Stimulated activated naive CD4-positive, alpha-beta T cell treated with Interleukin-2 at 50 U/mL for 16 hours (primary cell): Measurements from ENCODE around the gene CYP19A1.

Experiments used
- DNase-seq: peaks from one replicate; lab custom pipeline; 2025; lab: John Stamatoyannopoulos, UW

The CYP19A1 gene

DNA sequence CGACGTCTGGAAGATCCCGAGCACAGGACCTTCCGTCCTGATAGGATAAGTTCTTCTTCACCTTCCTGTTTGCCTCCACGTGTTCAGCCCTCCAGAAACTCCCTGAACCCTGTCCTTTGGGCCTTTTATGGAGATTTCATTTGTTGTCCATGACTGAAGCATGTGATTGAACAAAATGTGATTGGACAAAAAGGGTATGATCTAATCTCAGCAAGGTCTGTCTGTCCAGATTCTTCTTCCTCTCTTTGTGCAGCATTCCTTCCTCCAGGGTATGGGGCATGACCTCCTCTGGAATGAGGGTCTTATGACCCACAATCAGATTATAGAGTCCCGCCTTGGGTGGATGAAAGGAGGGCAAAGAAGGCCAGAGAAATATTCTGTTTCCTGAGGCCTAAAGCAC, at the start of gene CYP19A1:
CYP19A1 (minus strand) TSS at position 101 of the 400 bp plus-strand sequence. CDS start 95,684 bp downstream, outside the sequence.
- no peak for DNase-seq

GRCh38 chr15:51387699-51388041, 49.3 kb upstream of the CYP19A1 start:
- no peak for DNase-seq

GRCh38 chr15:51386960-51387698, 48.7 kb upstream of the CYP19A1 start:
- no peak for DNase-seq

- no peak for DNase-seq
Measured at GRCh38 chr15:51386486-51386885, 48.1 kb upstream of the CYP19A1 start.

DNA sequence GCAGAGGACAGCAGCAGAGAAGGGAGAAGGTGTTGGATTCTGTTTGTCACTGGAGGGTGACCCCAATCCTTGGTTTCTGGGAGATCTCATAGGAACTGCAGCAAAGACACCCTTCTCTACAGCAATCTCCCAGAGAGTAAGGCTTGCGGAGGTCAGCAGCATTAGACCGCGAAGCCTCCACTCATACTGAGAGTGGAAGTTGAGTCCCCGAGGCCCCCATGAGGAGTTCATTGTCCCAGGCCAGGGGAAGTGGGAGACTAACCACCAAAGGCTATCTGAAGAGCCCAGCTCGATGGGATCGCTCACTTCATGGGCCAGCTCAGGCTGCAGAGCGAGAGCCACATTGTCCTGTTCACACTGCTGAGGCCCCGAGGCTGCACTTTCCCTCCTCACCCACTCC, 47.6 kb upstream of the CYP19A1 start:
- DNase-seq, result no peak

DNA sequence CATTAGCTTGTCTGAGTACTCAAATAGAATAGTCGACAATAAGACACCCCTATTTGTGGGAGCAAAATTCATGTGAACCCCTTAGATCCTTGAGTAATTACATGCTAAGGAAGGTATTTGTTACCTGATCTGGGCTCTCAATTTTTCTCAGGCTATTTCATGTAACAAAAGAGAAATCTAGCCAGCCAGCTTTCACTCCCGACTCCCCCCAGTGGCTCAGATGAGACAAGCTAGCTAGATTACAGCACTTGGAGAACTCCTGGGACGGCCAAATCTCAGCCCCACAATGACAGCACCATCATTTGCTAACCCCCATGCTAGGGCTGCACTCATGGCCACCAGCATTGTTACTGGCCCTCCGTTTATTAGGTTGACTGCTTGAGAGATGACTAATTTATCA, 44.4 kb upstream of the CYP19A1 start:
- DNase-seq, result no peak

GRCh38 chr15:51380999-51381806, 42.8 kb upstream of the CYP19A1 start:
- no peak for DNase-seq

DNA sequence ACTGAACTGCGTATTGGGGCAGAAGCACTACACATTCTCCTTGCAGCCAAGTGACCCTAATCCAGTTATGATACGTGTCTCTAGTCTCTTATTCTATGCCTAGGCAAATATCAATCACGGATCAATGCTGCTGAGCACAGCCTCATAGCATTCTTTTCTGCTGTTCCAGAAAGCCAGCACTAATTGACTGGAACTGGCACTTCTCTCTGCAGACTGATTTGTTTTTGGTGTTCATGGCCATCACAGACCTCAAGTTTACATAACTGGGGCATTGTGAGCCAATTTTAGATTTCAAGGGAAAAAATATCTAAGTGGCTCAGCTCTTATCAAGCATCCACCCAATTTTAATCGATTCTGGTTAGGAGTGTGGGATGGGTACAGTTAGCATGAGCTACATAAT, 41.0 kb upstream of the CYP19A1 start:
- DNase-seq, result no peak

- DNase-seq, result no peak
Measured at GRCh38 chr15:51378406-51378805, 40.0 kb upstream of the CYP19A1 start.

DNA sequence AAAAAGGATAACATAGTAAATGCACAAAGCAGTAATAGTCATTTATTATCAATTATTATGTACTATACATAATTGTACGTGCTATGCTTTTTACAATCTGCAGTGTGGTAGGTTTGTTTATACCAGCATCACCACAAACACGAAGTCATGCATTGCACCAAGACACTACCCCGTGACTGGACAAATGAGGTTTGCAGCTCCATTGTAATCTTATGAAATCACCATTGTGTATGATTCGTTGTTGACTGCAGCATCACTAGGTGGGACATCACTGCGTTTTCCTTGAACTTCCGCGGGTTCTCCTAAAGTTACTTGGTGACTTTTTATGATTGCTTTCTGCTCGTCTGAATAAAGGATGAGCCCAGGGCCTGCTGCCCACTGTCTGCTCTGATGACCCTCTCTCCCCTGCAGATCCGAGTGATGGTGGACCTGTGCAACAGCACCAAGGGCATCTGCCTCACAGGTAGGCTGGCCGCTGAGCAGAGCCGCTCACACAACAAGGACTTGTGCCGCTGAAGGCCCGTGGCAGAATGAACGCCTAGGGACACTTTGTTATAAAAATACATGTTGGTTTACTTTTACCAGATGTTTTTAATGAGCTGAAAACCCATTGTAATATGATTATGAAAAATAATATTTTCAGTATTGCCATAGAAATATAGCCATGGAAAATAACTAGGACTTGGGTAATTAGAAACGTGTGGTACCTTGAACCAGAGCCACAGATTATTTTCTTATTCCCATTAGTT, 38.8 kb upstream of the CYP19A1 start:
- no peak for DNase-seq

DNA sequence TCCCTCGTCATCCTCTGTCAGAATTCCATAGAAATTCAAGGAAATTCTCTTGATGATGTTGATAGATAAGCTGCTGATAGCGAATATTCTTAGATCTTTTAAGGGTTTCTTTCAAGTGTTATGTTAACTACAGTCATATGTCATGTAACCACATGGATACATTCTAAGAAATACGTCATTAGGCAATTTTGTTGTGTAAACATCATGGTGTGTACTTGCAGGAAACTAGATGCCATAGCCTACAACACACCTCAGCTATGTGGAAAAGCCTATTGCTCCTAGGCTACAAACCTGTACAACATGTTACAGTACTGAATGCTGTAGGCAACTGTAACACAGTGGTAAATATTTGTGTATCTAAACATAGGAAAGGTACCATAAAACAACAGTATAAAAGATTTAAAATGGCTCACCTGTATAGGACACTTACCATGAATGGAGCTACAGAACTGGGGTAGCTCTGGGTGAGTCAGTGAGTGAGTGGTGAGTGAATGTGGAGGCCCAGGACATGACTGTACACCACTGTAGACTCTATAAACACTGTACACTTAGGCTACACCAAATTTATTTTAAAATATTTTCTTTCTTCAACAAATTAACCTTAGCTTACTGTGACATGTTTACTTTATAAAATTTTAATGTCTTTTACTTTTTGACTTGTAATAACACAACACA, 37.7 kb upstream of the CYP19A1 start:
- no peak for DNase-seq

DNA sequence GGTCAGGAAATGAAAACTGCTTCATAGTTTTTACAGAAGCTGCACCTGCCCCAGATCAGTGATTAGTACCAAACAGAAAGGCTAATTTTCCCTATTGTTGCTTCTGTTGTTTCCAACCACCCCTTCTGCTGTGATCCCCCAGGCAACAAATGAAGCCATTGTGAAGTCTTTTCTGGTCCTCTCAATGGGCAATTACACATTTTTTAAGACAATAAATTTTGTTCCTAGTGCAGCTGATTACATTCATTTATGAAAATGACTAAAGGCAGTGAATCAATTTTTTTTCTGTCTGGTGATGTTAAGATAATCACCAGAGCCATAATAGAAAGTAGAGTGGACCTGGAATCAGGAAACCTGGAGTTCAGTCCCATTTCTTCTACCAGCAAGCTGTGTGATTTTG, 35.7 kb upstream of the CYP19A1 start:
- no peak for DNase-seq

DNA sequence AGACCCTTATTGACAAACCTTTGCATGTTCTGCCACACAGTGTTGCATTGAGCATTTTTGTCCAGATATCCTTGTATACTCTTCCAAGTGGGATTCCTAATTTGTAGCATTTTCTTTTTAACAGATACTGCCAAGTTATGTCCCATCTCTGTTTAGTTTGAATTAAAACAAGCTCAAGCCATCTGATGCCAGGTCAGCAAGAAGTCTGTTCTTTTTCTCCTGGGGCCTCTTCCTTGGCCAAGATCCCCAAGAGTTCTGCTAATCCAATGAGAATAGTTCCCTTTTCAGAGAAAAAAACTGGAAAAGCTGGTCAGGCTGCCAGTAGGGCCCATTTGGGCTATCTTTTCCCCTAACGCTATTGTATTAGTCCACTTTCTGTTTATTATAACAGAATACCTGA, 32.9 kb upstream of the CYP19A1 start:
- no peak for DNase-seq

- DNase-seq, result no peak
Measured at GRCh38 chr15:51369451-51369761, 31.0 kb upstream of the CYP19A1 start.

- no peak for DNase-seq
Measured at GRCh38 chr15:51368751-51369450, 30.5 kb upstream of the CYP19A1 start.

DNA sequence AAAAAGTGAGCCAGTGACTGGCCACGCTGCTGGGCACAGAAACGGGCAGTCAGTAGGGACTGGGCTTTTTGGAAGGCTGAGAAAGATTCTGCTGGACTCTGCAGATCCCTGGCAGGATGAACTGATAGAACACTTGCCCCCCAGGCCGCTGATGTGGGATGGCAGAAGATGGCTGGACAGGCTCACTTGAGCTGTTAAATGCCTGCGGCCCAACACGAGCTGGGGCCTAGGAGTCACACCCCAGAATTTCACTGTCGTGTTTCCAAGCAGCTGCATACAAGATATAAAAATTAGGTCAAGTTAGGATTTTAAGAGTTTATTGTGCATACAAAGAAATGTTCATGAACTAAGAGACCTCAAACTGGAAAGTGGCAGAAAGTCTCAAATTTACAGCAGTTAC, 29.9 kb upstream of the CYP19A1 start:
- no peak for DNase-seq

DNA sequence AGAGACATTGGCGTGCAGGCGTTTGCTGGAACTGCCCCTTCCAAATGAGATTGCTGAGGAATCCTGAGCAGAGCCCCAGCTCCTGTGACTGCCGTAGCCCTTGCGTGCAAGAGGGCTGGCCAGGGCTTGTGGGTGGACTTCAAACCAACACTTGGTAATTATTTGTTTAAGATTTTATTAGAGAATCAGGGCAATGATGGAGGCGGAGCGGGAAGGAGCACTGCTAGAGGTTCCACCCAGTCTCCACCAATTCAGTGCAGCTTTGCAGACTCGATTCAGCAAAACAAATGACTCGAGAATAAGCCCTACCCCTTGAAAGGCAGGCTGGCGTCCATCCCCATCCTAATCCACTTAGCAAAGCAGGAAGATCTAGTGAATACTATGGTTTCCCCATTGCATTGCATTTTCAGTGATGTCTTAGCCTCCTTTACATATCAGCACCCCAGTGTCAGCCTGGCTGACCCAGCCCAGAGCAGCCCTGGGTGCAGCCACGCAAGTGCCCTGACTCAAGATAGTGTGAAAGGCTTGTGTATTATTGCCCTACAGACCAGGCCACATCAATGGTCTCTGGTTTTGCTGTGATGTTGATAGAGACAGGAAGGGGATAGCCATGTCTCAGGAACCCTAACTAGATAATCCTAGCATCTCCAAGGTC, 29.1 kb upstream of the CYP19A1 start:
- no peak for DNase-seq

- no peak for DNase-seq
Measured at GRCh38 chr15:51366920-51367319, 28.5 kb upstream of the CYP19A1 start.

DNA sequence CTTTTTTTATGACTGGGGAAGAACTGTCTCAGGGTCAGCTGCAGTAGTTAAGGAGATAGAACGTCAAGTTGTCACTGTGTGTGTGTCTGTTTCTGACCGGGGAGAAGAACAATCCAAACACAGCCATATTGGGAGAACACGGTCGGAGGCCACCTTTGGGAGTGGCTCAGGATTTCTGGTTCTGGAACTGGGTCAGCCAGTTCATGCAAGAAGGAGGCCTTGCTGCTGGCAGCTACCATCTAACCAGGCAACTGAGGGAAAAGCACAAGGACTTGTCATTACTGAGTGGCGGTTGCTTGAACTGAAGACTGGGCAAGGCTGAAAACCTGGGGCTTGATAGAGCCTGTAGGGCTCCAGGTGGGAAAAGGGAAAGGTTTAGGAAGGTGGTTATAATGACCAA, 27.7 kb upstream of the CYP19A1 start:
- no peak for DNase-seq

GRCh38 chr15:51365417-51365816, 27.0 kb upstream of the CYP19A1 start:
- no peak for DNase-seq

GRCh38 chr15:51363383-51363782, 25.0 kb upstream of the CYP19A1 start:
- DNase-seq, result no peak
